ENCODE results near the gene TCF25.
"Not testable (repeated sequence)": the region's sequence is repeated elsewhere in the genome, so short reads cannot be mapped to it uniquely, and the experiment has no call there.

TCF25 gene

GRCh38 chr16:89918453-89919347 is 45.3 kb downstream of the TCF25 start, which contains the start of gene MC1R:
Gene MC1R (plus strand): TSS chr16:89918862. CDS start chr16:89919259, 397 bp downstream.
- DNase-seq (ENCODE audit: low read depth in 2 of 2) = no peak

DNA sequence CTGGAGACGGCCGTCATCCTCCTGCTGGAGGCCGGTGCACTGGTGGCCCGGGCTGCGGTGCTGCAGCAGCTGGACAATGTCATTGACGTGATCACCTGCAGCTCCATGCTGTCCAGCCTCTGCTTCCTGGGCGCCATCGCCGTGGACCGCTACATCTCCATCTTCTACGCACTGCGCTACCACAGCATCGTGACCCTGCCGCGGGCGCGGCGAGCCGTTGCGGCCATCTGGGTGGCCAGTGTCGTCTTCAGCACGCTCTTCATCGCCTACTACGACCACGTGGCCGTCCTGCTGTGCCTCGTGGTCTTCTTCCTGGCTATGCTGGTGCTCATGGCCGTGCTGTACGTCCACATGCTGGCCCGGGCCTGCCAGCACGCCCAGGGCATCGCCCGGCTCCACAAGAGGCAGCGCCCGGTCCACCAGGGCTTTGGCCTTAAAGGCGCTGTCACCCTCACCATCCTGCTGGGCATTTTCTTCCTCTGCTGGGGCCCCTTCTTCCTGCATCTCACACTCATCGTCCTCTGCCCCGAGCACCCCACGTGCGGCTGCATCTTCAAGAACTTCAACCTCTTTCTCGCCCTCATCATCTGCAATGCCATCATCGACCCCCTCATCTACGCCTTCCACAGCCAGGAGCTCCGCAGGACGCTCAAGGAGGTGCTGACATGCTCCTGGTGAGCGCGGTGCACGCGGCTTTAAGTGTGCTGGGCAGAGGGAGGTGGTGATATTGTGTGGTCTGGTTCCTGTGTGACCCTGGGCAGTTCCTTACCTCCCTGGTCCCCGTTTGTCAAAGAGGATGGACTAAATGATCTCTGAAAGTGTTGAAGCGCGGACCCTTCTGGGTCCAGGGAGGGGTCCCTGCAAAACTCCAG is 46.4 kb downstream of the TCF25 start:
- DNase-seq (ENCODE audit: low read depth in 2 of 2) = no peak

DNA sequence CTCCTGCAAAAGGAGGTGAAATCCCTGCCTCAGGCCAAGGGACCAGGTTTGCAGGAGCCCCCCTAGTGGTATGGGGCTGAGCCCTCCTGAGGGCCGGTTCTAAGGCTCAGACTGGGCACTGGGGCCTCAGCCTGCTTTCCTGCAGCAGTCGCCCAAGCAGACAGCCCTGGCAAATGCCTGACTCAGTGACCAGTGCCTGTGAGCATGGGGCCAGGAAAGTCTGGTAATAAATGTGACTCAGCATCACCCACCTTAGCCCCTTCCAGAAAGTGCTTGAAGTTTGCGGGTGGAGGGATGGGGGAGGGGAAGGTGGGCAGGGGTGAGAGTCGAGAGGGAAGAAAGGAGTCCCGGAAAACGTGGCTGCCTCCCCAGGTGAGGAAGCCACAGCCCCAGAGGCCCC is 47.3 kb downstream of the TCF25 start:
- no peak for DNase-seq (ENCODE audit: low read depth in 2 of 2)

DNA sequence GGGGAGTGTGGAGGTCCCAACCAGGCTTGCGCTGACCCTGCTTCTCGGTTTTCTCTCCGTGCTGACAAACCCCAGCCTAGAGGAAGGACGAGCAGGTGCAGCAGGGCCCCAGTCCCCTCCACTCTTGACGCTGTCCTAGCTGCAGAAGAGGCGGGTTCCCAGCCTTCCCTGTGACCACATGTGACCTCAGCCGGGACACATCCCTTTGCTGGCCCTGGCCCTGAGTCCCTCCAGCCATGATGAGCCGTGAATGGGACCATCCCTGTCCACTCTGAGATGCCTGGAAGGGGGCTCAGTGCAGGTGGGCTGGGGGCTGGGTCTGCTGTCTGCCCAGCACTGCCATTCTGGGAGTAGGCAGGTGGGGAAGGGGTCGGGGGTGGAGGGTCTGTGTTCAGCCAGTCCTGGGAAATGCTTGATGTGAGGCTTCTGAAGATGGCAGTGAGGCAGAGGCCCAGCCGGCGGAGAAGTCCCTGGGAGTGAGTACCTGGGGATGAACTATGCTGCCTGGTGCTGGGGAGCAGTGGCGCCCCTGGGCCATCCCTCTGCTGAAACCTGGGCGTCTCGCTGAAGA is 47.8 kb downstream of the TCF25 start:
- DNase-seq (ENCODE audit: low read depth in 2 of 2) = no peak

- DNase-seq (ENCODE audit: low read depth in 2 of 2) = no peak
Observed at GRCh38 chr16:89921702-89922476, 48.5 kb downstream of the TCF25 start.

- no peak for DNase-seq (ENCODE audit: low read depth in 2 of 2)
Observed at GRCh38 chr16:89922477-89922883, 49.1 kb downstream of the TCF25 start.

- DNase-seq (ENCODE audit: low read depth in 2 of 2) = peak in 1 of 2 donors; percentile 46
Observed at GRCh38 chr16:89922884-89923639, 49.7 kb downstream of the TCF25 start, which contains the start of gene TUBB3. Gene TUBB3 (plus strand): TSS chr16:89923342. CDS start chr16:89923402, 60 bp downstream.

DNA sequence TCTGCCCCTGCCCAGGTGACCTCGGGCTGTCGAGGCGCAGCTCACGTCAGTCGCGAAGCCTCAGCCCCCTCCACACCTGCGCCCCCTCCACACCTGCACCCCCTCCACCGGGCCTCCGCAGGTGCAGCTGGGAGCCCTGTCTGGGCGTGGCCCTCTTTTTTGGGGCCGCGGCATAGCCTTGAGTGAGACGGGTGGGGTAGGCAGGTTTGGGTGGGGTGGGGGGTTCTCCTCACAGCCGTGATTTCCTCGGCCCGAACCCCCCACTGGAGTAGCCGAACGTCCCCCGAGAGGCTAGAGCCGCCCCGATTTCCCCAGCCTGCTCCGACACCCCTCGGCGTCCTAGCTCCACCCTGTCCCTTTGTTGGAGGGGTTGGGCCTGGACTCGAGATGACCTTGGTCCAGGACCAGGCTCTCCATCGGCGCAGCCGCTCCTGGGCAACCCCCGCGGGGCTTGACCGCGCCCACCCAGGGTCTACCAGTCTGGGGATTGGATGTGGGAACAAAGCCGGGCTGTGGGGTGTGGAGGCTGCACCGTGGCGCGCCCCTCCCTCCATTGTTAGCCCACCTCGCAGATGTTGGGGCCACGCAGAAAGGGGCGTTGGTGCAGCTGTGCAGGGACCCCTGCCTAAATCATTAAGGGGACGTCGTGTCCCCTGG is 50.4 kb downstream of the TCF25 start:
- DNase-seq (ENCODE audit: low read depth in 2 of 2) = no peak

GRCh38 chr16:89924297-89924924 is 51.0 kb downstream of the TCF25 start:
- no peak for DNase-seq (ENCODE audit: low read depth in 2 of 2)

DNA sequence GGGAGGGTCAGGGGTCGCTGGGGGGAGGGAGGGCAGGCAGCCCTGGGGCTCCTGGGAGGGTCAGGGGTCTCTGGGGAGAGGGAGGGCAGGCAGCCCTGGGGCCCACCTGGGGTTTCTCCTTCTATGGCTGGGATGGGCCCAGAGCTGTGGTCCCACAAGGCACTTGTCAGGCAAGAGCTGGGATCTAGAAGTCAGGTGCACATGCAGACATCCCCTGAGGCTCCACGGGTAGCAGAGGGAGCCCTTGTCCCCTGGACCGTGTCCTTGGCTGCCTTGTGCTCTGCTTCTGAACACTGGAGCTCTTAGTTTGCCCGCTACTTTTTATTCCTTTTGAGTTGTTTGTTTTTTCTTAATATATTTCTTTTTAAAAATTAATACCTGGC is 51.5 kb downstream of the TCF25 start:
- no peak for DNase-seq (ENCODE audit: low read depth in 2 of 2)

DNA sequence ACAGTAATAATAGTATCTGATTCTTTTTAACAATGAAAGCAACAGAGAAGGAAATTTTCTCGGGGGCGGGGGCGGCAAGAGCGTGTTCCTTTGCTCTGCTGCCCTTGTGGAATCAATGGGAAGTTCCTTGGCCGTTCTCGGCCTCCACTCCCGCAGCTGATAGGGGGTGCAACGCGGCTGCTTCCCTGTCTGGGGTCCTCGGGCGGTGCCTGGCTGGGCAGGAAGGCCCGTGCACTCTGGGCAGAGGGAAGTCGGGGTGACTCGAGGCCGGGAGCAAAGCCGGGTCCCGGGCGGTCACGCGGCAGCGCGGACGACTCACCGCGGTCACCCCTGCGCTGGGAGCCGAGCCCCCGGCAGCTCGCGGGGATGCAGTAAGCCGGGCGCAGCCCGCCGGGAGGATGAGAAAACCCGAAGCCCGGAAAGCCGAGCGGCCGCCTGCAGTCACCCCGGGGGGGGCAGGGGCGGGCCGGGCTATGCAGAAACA is 52.2 kb downstream of the TCF25 start:
- DNase-seq (ENCODE audit: low read depth in 2 of 2) = no peak

DNA sequence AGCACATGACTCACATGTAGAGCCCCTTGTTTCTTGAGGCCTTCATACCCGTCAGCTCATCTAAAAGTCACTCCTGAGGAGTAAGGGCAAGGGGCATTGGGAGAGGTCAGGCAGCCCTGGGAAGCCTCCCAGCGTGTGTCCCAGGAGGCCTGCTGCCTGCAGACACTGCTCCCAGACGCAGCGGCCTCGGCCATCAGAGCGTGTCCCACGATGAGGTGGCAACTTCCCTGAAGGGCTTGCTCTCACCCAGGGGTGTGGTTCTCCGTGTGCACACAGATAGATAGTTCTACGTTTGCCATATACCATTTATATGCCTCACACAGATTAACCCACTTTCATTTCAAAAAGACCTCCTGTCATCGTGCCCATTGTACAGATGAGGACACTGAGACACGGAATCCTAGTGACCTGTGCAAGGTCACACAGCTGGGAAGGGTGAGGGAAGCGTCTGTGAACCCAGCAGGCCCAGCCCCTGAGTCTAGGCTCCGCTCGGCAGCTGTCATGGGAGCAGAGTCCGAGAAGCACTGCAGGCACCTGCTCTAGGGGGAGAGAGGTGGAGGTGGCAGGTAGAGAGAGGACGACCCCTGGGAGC is 58.0 kb downstream of the TCF25 start:
- no peak for DNase-seq (ENCODE audit: low read depth in 2 of 2)

DNA sequence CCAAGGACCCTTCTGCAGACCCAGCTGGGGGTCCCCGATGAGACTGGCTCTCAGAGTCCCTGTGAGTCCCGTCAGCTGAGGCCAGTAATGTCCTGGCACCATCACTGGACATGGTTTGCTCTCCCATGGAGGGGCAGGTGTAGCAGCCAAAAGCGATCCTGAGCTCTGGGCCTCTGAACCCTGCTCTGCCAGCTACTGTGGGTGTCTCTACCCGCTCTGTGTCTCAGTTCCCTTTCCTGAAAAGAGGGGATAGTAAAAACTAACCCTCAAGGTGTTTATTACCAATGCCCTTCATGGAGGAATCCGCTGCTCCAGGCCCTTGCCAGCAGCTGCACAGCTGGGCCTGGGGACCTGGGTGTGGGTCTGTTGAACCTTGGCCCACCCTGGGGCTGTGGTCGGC is 58.6 kb downstream of the TCF25 start:
- DNase-seq (ENCODE audit: low read depth in 2 of 2) = no peak

DNA sequence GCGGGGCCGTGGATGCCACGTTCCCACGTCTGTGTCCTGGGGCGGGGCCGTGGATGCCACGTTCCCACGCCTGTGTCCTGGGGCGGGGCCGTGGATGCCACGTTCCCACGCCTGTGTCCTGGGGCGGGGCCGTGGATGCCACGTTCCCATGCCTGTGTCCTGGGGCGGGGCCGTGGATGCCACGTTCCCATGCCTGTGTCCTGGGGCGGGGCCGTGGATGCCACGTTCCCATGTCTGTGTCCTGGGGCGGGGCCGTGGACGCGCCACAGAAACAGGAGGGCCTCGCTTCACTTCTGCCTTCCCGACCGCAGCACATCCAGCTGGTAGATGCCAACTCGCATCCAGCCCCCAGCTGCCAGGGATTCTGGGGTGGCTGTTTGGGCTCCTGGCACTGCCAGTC is 60.6 kb downstream of the TCF25 start:
- not testable (repeated sequence) for DNase-seq (ENCODE audit: low read depth in 2 of 2)

- DNase-seq (ENCODE audit: low read depth in 2 of 2) = no peak
Observed at GRCh38 chr16:89934611-89935553, 61.5 kb downstream of the TCF25 start.

GRCh38 chr16:89935620-89936019 is 62.2 kb downstream of the TCF25 start:
- not testable (repeated sequence) for DNase-seq (ENCODE audit: low read depth in 2 of 2)

GRCh38 chr16:89936034-89936433 is 62.6 kb downstream of the TCF25 start:
- DNase-seq (ENCODE audit: low read depth in 2 of 2) = no peak

- no peak for DNase-seq (ENCODE audit: low read depth in 2 of 2)
Observed at GRCh38 chr16:89936508-89936907, 63.1 kb downstream of the TCF25 start.

Measured in stimulated activated CD4-positive, alpha-beta T cell treated with anti-CD3 and anti-CD28 coated beads, Interleukin-4, amount 100 ng/mL, for 48 hours (primary cell).